AG08396 (cell line): ENCODE measurements around the gene SH3RF3.

Experiments
- DNase-seq: peaks from one replicate; pipeline ENCODE4 v3.0.0; 2012; ENCODE audit warnings: low spot score, mixed read lengths

The SH3RF3 gene

DNA sequence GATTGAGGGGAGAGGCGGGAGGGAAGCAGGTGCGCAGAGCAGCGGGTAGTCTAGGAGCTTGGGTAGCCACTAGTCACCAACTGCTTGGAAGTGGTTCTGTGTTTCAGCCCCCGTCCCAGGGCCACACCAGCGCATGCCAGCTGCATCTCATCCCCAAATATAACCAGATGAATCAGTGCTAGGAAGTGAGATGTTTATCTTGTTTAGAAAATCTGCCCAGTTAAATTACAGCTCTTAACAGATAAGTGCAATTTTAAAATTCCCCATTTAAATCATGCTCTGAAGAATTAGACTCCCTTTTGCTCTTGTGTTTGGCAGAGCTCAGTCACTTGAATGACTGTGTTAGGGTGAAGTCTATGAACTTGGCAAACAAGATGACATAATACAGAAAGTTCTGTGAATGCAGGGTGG, 291.0 kb downstream of the SH3RF3 start:
- DNase-seq, result peak; percentile 74

DNA sequence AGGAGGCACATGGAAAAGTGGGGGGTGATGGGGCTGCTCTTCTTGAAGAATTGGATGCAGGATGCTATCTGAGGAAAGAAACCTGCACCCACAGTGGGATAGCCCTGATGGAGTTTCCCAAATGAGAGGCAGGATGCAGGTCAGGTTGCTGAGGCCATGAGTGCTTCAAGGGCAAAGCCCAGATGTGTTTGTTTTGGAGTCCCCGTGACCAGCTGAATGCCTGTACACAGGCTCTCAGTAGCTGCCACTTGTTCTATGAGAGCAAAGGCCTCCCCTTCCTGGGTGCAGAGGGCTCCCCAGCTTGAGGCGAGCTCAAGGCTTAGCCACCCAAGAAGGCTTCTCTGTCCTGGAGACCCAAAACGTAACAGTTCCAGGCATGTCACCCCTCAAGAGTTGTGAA, 292.1 kb downstream of the SH3RF3 start:
- no peak for DNase-seq

DNA sequence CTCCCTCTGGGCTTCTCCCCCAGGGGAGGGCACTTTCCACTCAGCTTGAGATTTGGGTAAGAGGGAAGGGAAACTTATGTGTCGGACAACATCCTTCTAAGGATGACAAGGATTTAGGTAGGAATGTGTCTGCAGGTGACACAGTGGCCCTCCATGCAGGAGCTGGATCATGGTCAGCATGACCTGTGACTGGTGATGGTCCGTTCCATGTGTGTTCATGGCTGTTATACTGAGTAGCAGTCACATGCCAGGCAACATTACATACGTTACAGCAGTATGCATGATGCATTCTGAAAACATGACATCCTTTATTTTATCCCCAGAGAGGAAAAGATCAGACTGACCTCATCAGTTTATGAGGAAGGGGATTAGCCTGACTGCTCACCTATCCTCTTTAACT, 292.6 kb downstream of the SH3RF3 start:
- no peak for DNase-seq

DNA sequence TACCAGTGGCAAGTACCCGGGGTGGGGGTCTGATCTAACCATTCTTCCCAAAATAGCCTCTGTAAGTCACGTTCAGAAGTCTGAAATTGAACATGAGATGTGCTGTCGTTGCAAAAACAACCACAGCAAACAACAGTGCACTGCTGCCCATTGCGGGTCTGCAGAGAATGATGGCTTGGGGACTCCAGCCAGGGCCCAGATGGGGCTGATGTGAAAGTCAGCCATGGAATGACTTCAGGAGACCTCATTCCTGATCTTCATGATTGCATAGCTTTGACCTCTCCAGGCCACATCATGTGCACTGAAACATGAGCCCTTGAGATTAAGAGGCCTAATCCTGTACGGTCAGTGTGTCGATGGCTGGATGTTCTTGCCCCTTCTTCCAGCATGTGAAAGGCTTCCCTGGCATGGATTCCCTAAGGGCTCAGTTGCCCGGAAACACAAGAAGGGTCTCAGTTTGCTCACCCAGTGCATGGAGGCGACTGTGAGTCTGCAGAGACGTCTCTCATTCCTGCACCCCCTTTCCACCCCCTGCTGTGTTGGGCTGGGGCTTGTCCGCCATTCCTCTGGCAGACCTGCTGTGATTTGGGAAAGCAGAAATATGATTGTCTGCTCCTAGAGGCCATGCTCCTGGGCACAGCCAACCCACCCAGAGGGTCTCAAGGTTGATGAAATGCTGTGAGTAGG, 293.2 kb downstream of the SH3RF3 start:
- DNase-seq, result no peak

DNA sequence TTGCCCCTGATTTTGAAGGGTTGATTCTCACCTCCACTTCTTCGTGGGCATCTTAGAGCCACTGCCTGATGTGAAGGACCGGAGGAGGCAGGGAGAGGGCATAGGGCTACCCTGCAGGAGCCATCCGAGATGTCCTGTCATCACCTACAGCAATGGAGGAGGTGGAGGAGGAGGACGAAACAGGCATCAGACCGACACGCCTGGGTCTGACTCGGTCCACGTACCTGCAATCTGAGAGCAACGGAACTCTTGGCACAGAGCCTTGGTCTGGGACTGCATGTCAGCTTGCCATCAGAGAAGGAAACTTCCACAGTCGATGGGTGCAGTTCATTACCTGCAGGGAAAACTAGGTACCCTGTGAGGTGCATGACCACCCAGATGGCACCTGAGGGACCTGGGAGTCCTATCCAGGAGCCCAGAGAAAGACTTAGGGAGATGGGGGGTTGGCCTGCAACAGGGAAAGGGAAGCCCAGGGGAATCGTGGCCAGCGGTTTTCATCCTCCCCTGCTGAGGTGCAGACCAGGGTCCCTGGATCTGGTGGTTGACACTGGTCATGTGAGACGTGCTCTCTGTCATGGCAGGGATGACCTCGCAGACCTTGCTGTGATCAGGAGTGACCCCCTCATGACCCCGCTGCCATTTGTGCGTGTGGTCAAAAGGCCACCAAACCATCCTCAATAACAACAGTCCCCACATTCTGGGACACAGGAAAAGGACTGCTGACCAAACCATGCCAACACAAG, 293.9 kb downstream of the SH3RF3 start:
- no peak for DNase-seq

DNA sequence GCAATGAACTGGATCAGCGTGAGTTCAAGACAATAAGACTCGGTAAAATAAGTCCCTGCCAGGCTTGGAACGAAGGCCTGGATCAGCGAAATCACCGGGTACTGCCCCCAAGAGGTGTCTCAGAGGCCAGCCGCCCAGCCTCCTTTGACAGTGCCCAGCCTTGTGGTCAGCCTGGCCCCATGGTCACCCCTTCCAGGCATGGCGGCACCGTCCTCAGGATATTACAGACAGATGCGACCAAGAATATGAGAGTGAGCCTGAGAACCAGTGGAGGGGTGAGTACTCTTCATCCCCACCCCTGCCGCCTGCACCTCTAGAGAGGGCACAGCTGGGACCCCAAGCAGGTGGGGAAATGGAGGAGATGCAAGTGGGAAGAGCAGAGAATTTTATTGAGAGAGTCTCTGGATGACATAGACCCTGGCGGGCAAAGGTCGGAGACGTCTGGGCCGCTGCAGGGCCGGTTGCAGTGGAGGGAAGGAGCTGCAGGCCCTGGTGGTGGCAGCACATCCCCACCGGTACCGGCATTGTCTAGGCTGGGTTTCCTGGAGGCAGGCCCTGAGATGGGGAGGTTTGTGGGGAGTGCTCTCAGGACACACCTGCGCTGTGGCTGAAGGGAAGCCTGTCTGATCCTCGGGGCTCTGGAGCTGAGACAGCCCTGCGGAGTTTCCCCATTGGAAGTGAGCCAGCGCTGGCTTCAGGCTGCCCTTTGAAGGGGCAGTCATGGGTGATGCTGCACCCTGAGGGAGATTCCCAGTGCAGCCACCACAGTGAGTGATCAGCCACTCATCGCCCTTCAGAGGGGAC, 294.8 kb downstream of the SH3RF3 start:
- DNase-seq, result no peak

DNA sequence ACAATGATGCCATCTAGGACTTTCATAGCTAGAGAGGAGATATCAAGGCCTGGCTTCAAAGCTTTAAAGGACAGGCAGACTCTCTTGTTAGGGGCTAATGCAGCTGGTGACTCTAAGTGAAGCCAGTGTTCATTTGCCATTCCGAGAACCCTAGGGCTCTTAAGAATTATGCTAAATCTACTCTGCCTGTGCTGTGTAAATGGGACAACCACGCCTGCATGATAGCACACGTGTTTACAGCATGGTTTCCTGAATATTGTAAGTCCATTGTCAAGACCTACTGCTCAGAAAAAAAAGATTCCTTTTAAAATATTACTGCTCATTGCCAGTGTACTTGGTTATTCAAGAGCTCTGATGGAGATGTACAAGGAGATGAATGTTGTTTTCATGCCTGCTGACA, 296.4 kb downstream of the SH3RF3 start:
- DNase-seq, result no peak

DNA sequence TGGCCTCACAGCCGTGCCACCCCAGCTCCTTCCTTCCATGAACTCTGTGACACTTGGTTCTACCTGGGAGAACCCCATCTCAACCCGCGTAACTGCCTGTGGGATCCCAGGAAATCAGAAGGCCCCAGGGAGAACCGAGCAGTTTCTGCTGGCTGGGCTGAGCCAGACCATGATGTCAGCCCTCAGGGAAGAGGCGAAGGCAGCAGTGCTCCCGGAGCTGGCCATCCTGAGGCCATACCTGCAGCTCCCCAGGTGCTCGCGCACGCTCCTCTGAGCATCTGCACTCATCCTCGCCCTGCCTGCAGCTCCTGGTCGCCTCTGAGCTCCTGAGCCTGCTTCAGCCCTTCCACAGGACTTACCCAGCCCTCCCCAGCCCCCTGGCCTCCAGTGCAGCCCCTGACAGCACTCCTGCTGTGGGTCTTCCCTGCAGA, 298.7 kb downstream of the SH3RF3 start:
- DNase-seq, result no peak

DNA sequence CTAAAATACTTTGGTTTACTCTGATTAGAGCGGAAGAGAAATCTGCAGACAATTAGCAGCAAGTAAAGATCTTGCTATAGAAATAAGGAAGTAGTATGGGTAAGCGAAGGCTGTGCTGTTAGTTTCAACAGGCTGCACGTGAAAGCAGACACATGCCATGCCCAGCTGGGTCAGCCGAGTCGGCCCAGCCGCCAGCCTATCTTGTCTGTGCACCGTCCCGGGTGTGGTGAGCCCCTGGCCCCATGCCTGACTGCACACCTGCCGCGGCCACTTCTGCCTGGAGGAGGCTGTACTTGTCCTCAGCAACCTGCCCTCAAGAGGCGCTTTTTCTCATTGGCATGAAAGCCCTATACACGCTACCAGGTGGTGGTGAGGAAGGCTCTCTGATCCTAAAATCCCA, 299.3 kb downstream of the SH3RF3 start:
- no peak for DNase-seq

DNA sequence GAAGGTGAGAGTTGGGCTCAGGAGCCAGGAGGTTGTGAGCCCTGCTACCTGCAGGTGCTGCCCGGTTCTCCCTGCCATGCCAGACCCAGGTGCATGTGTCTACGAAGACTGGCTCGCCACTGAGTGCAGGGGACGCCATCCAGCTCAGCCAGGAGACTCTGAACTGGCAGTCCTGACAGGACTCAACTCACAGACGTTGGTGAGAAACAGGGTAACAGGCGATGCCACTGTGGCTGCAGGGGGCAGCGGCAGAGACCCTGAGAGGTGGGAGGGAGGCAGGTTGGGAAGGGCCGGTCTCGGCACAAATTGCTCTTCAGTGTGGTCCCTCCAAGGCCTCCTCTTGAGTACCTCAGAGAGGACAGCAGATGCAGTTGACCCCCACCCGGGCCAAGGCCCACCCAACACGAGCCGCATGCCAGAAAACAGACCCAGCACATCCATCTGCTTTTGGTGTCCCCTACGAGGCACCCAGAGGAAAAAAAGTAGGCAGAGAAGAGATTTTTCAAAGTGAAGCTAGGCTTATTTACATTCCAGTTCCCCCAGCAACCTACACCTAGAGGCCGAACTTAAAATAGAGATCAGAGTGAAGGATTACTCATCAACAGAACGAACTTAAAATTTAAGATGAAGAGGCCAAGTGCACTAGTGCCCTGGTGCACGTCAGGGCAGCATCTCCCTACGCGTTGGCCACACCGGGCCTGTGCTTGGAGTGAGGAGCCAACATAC, 300.0 kb downstream of the SH3RF3 start:
- DNase-seq, result no peak

DNA sequence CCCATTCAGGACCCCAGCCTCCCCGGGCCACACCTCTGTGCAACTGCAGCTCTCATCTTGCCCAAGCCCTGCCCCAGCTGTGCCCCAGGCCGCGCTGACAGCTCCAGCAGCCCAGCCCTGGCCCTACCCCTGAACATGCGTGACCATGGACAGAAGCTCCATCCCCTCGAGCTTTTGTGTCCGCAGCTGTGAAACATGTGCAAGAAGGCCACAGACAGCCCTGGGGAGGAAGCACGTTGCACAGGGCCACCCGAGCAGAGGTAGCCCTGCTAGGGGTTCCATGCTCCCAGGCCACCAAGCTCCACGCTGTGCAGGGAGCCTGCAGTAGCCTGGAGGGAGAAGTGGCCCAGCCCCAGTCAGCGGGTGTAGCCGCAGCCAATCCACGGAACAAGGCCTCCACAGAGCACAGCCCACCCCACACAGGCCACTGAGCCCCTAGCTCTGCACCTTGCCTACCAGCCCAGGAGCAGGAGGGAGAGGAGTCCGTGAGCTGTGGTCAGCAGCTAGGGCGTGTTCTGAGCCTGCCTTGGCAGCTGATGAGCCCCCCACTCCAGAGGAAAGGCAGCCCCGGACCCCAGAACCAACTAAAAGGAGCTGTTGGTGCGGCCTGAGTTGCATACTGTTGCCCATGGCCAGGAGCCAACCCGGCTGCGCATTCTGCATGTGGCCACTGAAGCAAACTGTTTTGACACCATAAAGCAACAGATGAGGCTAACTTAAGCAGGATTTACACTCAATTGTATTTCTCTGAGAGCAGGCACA, 300.7 kb downstream of the SH3RF3 start:
- DNase-seq, result no peak

DNA sequence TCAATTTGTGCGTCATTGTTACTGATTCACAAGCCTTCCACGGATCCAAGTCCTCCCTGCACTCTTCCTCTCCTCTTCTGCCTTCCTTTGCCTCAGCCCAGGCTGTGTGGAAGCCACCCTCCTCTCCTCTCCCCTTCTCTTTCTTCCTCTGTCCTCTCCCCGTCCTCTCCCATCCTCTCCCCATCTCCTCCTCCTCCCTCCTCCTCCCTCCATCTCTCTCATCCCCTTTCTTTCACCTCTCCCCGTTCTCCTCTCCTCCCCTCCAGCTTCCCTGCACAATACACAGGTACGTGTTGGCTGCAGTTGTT, 301.3 kb downstream of the SH3RF3 start:
- no peak for DNase-seq

DNA sequence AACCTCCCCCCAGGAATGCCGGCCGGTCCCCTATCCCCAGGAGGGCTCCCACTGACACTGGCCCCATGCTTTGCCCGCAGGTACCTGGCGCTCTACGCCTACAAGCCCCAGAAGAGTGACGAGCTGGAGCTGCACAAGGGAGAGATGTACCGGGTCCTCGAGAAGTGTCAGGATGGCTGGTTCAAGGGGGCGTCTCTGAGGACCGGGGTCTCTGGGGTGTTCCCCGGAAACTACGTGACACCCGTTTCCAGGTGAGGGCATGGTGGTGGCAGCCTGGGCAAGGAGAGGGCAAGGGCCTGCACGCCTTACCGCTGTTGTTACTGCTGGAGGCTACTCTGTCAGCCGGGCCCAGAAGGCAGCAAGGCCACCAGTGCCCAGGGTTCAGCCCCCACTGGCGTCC, 303.4 kb downstream of the SH3RF3 start:
- no peak for DNase-seq

DNA sequence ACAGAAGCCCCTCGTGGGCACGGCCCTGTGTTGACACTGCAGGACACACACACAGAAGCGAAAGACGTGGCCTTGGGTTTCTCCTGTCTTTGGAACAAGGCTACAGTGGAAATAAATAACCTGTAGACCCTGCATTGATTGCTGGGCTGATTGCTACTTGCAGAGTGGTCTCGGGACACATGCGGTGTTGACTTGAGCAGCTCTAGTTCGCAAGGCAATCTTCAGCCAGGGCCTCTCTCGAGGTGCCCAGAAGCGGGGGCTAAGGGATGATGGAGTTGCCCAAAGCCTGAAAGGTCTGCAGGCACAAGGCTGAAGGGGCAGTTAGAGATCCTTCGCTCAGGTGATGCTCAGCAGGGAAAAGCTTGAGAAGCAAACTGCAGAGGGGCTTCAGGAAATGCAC, 304.5 kb downstream of the SH3RF3 start:
- no peak for DNase-seq

DNA sequence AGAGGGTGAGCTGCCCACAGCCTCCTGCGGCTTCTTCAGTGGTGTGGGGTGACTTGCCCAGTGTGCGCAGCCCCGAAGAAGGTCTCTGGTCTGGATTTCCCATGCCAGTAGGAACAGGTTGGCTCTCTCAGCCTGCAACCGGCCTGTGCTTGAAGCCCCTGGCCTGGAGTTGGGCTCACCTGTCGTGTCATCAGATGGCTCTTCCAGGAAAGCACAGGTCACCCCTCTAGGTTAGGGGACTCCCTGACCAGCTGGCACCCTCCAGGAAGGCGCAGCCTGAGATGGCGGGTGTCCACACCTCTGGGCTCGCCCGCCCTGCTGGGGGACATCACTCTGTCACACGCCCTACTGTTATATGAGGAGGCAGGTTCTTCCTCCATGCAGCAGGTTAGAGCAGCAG, 304.9 kb downstream of the SH3RF3 start:
- DNase-seq, result no peak

DNA sequence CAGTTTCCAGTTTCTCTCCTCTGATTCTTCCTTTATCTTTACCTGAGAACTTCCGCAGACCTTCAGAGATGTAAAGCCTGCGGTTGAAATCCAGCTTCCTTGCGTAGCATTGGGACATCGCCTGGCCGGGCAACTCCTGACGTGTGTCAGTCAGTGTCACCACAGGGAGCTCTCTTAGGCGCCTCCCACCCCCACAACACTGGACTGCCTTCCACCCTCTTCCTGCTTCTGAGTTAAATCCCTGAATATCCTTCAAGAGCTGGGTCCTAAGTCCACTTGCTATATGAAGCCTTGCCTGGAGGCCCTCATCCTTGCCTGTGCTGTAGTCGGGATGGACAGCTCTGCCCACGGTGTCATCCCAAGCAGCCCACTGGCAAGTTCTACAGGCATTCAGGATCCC, 305.3 kb downstream of the SH3RF3 start:
- DNase-seq, result no peak

DNA sequence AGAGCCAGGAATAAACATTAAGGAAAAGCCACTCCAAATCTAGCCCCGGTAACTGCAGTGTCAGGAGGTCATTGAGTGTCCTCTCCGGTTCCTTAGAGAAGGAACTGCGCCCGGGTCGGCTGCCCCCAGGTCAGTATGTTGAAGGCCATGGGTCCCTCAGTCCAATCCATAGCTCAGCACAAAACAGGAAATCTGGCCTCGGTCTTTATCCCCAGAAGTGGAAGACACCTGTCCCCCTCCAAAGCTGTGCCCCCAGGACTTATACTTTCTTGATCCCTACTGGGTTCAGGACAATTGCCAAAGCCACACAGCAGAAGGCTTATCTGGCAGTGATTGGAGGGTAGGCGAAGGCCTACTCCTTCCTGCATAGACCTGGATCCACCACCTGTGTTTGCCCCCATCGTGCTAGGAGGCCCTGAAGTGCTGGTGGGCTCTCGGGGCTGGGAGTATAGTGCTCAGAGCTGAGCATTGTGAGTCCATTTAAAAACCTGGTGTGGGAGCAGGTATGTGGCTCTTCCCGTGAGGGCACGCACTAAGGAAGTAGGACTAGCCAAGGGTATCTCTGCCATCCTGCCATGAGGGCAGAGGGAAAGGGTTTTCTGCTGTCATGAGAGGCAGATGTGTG, 306.2 kb downstream of the SH3RF3 start:
- DNase-seq, result no peak

DNA sequence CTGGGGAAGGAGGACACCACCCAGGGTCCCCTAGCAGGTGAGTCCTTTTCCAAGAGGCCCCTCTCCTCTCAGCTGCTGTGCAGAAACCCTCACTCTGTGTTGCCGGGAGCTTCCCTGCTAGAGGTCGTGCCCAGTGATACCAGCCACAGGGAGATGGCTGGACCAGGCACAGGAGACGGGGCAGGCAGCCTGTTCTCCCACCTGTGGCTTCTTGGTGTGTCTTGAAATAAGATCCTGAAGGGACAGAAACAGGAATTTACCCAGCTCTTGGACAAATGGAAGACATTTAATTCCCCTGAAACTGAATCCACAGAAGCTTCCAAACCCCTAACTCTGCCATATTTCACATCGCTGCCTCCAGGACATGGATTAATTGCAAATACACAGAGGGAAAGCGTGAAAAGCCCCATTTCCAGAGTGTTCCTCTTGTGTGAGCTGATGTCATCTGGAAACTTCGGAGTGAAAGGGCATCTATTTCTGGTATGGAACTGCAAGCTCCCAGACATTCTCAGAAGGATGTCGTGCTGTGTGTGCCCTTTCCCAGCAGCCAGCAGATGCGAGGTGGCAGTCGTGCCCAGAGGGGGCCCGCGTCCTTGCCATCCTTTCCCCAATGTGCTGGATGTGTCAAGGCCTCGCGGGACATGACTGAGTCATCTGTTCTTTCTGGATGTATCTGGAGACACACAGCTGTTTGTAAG, 307.0 kb downstream of the SH3RF3 start:
- no peak for DNase-seq

DNA sequence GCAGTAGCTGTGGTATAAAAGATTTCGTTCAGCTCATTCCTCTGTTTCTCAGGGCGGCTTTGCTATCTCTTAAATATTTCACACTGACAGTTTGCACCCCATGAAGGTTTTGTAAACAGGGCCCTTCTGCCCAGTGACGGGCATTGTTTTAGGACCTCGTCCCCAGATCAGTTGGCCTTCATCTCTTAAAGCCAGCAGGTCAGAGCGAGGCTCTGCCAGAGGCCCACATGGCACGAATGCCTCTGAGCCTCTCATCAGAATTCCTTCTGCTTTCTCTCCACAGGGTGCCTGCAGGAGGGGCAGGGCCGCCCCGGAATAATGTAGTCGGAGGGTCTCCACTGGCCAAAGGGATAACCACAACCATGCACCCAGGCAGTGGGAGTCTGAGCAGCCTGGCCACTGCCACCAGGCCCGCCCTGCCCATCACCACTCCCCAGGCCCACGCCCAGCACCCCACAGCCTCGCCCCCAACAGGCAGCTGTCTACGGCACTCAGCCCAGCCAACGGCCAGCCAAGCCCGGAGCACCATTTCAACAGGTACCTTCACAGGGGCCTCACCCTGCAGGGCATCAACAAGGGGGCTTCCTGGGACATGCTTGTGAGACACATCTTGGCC, 307.7 kb downstream of the SH3RF3 start:
- no peak for DNase-seq
